H1 (cell line): ENCODE data around the gene GNAL. TPM values are rescaled to one million over a fixed set of nuclear protein-coding genes. Genes with fewer than 3 reads are reported as not detected.

Experiments used
- CTCF ChIA-PET: fragments of 300-600 bp; sonication (Branson Sonifier 250); formaldehyde crosslinking; loops from one replicate; lab custom pipeline; 2021; ENCODE audit not compliant: partially characterized antibody; lab: Charles Lee
- POLR2A ChIA-PET: fragments of 300-600 bp; sonication (Branson Sonifier 250); formaldehyde crosslinking; loops from one replicate; lab custom pipeline; 2021; ENCODE audit warnings: inconsistent platforms; ENCODE audit not compliant: partially characterized antibody; lab: Charles Lee
- DNase-seq, 2 experiments: peaks; one replicate each; pipeline versions ENCODE4 v3.0.0 to v3.0.0-alpha.2; 2010 to 2022; ENCODE audit warnings: low spot score in 2 of 2, low read depth in 1 of 2, mixed read lengths in 1 of 2
- FAIRE-seq: peaks from 2 replicates; lab custom pipeline; 2011; peaks lifted over from hg19 to GRCh38; lab: Jason Lieb, UNC
- H2AFZ ChIP-seq: 2 replicates; pipeline ENCODE4 v1.8.1; 2012; ENCODE audit warnings: low read length, inconsistent platforms
- H2AK5ac ChIP-seq: 2 replicates; pipeline ENCODE4 v1.6.1; 2013; ENCODE audit warnings: low read depth, low read length
- H2BK120ac ChIP-seq: replicated peaks from 2 replicates; pipeline ENCODE3; 2013; ENCODE audit warnings: low read depth, low read length, inconsistent platforms
- H2BK12ac ChIP-seq: 2 replicates; pipeline ENCODE4 v1.6.1; 2013; ENCODE audit warnings: low read depth, low read length
- H2BK15ac ChIP-seq: 2 replicates; pipeline ENCODE4 v1.6.1; 2013; ENCODE audit warnings: low read length
- H2BK20ac ChIP-seq: 2 replicates; pipeline ENCODE4 v1.6.1; 2013; ENCODE audit warnings: low read length
- H2BK5ac ChIP-seq: 2 replicates; pipeline ENCODE4 v1.6.1; 2013; ENCODE audit warnings: low read depth, low read length
- H3K14ac ChIP-seq: 2 replicates; pipeline ENCODE4 v1.6.1; 2013; ENCODE audit warnings: inconsistent platforms; ENCODE audit not compliant: insufficient read length
- H3K18ac ChIP-seq: 2 replicates; pipeline ENCODE4 v1.6.1; 2013; ENCODE audit warnings: low read length; ENCODE audit errors: extremely low read depth
- H3K23ac ChIP-seq: 2 replicates; pipeline ENCODE4 v1.6.1; 2013; ENCODE audit warnings: inconsistent platforms; ENCODE audit not compliant: insufficient read length
- H3K23me2 ChIP-seq: 2 replicates; pipeline ENCODE4 v1.6.1; 2013; ENCODE audit warnings: low read depth, low read length
- H3K27ac ChIP-seq: 2 replicates; pipeline ENCODE4 v1.6.1; 2011; ENCODE audit warnings: low read depth, low read length, inconsistent platforms
- H3K27me3 ChIP-seq, 4 experiments: replicated peaks in 1 of 4; 1 replicate in 1 of 4; 2 replicates in 3 of 4; pipeline versions ENCODE4 v1.6.1 to v1.8.1; 2011 to 2013; ENCODE audit warnings: low read length in 3 of 4, mild to moderate bottlenecking in 3 of 4, inconsistent platforms in 2 of 4, mixed read lengths in 2 of 4, moderate library complexity in 1 of 4; ENCODE audit not compliant: control insufficient read depth in 3 of 4, insufficient read depth in 3 of 4; ENCODE audit errors: extremely low read depth in 1 of 4
- H3K36me3 ChIP-seq, 4 experiments: 2 replicates each; pipeline versions ENCODE4 v1.6.1 to v1.8.1; 2011 to 2013; ENCODE audit warnings: mild to moderate bottlenecking in 4 of 4, low read length in 3 of 4, moderate library complexity in 2 of 4, control low read depth in 1 of 4, inconsistent platforms in 1 of 4; ENCODE audit not compliant: insufficient read depth in 4 of 4, control insufficient read depth in 2 of 4
- H3K4ac ChIP-seq: replicated peaks from 2 replicates; pipeline ENCODE3; 2013; ENCODE audit warnings: low read length, low read depth, mixed read lengths, inconsistent platforms; ENCODE audit not compliant: insufficient read length
- H3K4me1 ChIP-seq, 4 experiments: replicated peaks in 1 of 4; 1 replicate in 1 of 4; 2 replicates in 3 of 4; pipeline versions ENCODE4 v1.6.1 to v1.8.1; 2011 to 2013; ENCODE audit warnings: low read length in 3 of 4, inconsistent platforms in 2 of 4, mixed read lengths in 1 of 4; ENCODE audit not compliant: insufficient read depth in 4 of 4, control insufficient read depth in 3 of 4
- H3K4me2 ChIP-seq, 2 experiments: 2 replicates each; pipeline versions ENCODE4 v1.6.1 to v1.8.1; 2011 to 2013; ENCODE audit warnings: low read depth in 2 of 2, low read length in 2 of 2, control low read depth in 1 of 2, inconsistent platforms in 1 of 2, mild to moderate bottlenecking in 1 of 2; ENCODE audit not compliant: insufficient read depth in 1 of 2
- H3K4me3 ChIP-seq, 4 experiments: fragments of 200-600, 300-600 bp in 1 of 4; sonication (generic), shearing (Covaris generic), sonication (Bioruptor Twin) in 1 of 4; 2 replicates each; pipeline versions ENCODE4 v1.5.1 to v1.8.1; 2011 to 2016; ENCODE audit warnings: low read length in 4 of 4, low read depth in 3 of 4, control low read depth in 2 of 4, inconsistent platforms in 2 of 4, mild to moderate bottlenecking in 2 of 4, mixed read lengths in 1 of 4, moderate library complexity in 1 of 4; ENCODE audit not compliant: insufficient read depth in 2 of 4; ENCODE audit errors: extremely low read depth in 1 of 4
- H3K56ac ChIP-seq: replicated peaks from 2 replicates; pipeline ENCODE3; 2013; ENCODE audit warnings: low read depth, mild to moderate bottlenecking, mixed read lengths, low read length, inconsistent platforms; ENCODE audit not compliant: insufficient read length
- H3K79me1 ChIP-seq: 2 replicates; pipeline ENCODE4 v1.6.1; 2013; ENCODE audit warnings: low read depth, low read length, control low read depth
- H3K79me2 ChIP-seq, 2 experiments: 2 replicates each; pipeline versions ENCODE4 v1.6.1 to v1.8.1; 2012 to 2013; ENCODE audit warnings: low read length in 2 of 2, mild to moderate bottlenecking in 2 of 2, inconsistent platforms in 1 of 2; ENCODE audit not compliant: insufficient read depth in 2 of 2, control insufficient read depth in 1 of 2
- H3K9ac ChIP-seq, 4 experiments: replicated peaks in 1 of 4; 1 replicate in 1 of 4; 2 replicates in 3 of 4; pipeline versions ENCODE4 v1.6.1 to v1.8.1; 2011 to 2013; ENCODE audit warnings: low read depth in 3 of 4, low read length in 3 of 4, control low read depth in 2 of 4, mild to moderate bottlenecking in 2 of 4, moderate library complexity in 2 of 4, inconsistent platforms in 1 of 4; ENCODE audit errors: extremely low read depth in 1 of 4
- H3K9me3 ChIP-seq, 2 experiments: 2 replicates each; pipeline versions ENCODE4 v1.6.1 to v1.8.1; 2012 to 2013; ENCODE audit warnings: mild to moderate bottlenecking in 2 of 2, moderate library complexity in 2 of 2, control low read depth in 1 of 2, inconsistent platforms in 1 of 2, low read depth in 1 of 2, low read length in 1 of 2, mixed read lengths in 1 of 2; ENCODE audit not compliant: insufficient read depth in 2 of 2
- H4K20me1 ChIP-seq, 2 experiments: replicated peaks in 1 of 2; 2 replicates each; pipeline versions ENCODE3 to v1.8.1; 2011 to 2013; ENCODE audit warnings: inconsistent platforms in 2 of 2, low read length in 2 of 2, mild to moderate bottlenecking in 1 of 2; ENCODE audit not compliant: insufficient read depth in 2 of 2, control insufficient read depth in 1 of 2
- H4K5ac ChIP-seq: 2 replicates; pipeline ENCODE4 v1.6.1; 2013; ENCODE audit warnings: low read length, low read depth, mixed read lengths, inconsistent platforms; ENCODE audit not compliant: insufficient read length
- H4K8ac ChIP-seq: 2 replicates; pipeline ENCODE4 v1.8.0; 2013; ENCODE audit warnings: mild to moderate bottlenecking, moderate library complexity, low read length, inconsistent platforms; ENCODE audit not compliant: insufficient read depth; ENCODE audit errors: extremely low read depth
- H4K91ac ChIP-seq: replicated peaks from 2 replicates; pipeline ENCODE3; 2013; ENCODE audit warnings: low read length, mixed read lengths, inconsistent platforms; ENCODE audit not compliant: insufficient read length
- BCL11A ChIP-seq, 2 experiments: IDR thresholded peaks; one replicate each; pipeline ENCODE4 v1.6.1; 2011; ENCODE audit warnings: low read depth in 2 of 2, low read length in 2 of 2, mild to moderate bottlenecking in 2 of 2
- CHD1 ChIP-seq: IDR thresholded peaks from 2 replicates; pipeline ENCODE4 v1.6.1; 2012; ENCODE audit warnings: low read depth, low read length, improper control_type of control experiment
- CREB1 ChIP-seq: IDR thresholded peaks from 2 replicates; pipeline ENCODE4 v1.6.1; 2012; ENCODE audit warnings: inconsistent platforms
- CTBP2 ChIP-seq: IDR thresholded peaks from 2 replicates; pipeline ENCODE4 v1.7.0; 2011; ENCODE audit warnings: borderline replicate concordance, mild to moderate bottlenecking, moderate library complexity, mixed read lengths, low read length; ENCODE audit not compliant: insufficient read depth, insufficient read length
- E2F6 ChIP-seq: IDR thresholded peaks from 2 replicates; pipeline ENCODE4 v1.6.1; 2012; ENCODE audit warnings: inconsistent platforms
- GABPA ChIP-seq: IDR thresholded peaks from 2 replicates; pipeline ENCODE4 v1.6.1; 2011; ENCODE audit warnings: mild to moderate bottlenecking, low read length, moderate library complexity, borderline replicate concordance; ENCODE audit not compliant: insufficient read depth
- POLR2AphosphoS5 ChIP-seq: IDR thresholded peaks from 2 replicates; pipeline ENCODE4 v1.6.1; 2011; ENCODE audit warnings: low read depth, low read length
- SAP30 ChIP-seq: fragments of 300-600 bp; sonication (generic); IDR thresholded peaks from 2 replicates; pipeline ENCODE4 v1.7.1; 2012; ENCODE audit warnings: low read length, moderate library complexity, mild to moderate bottlenecking, inconsistent platforms; ENCODE audit not compliant: insufficient read depth, insufficient replicate concordance
- SP1 ChIP-seq: IDR thresholded peaks from 2 replicates; pipeline ENCODE4 v1.6.1; 2011; ENCODE audit warnings: low read depth, low read length
- SP2 ChIP-seq: IDR thresholded peaks from 2 replicates; pipeline ENCODE4 v1.6.1; 2012; ENCODE audit warnings: mild to moderate bottlenecking, low read length, inconsistent platforms
- TAF1 ChIP-seq: IDR thresholded peaks from 2 replicates; pipeline ENCODE4 v1.6.1; 2011; ENCODE audit warnings: mild to moderate bottlenecking, low read depth, low read length
- WGBS, 2 experiments: shearing (Covaris generic) in 1 of 2; methylation state at CpG; one replicate each; pipeline versions ENCODE4 v1.1.6 to v1.1.7; 2013 to 2015; ENCODE audit warnings: low lambda C conversion rate in 2 of 2, mixed read lengths in 2 of 2, inconsistent platforms in 1 of 2, low coverage in 1 of 2, missing lambda C conversion rate in 1 of 2; ENCODE audit not compliant: insufficient replicate concordance in 2 of 2, insufficient coverage in 1 of 2, insufficient read length in 1 of 2; ENCODE audit errors: extremely low coverage in 1 of 2, missing lambda C conversion rate in 1 of 2; 5-methylcytosine and 5-hydroxymethylcytosine counted together
- polyA plus RNA-seq, 7 experiments: library from polyadenylated mRNA; depleted of rRNA in 3 of 7; stranded (reverse) in 5 of 7; unstranded in 2 of 7; fragments of >200 nt in 5 of 7; fragments of 200-250 nt in 2 of 7; gene quantifications; 1 replicate in 5 of 7; 2 replicates in 1 of 7; 4 replicates in 1 of 7; pipeline versions ENCODE4 v1.2.1 to v1.2.3, GENCODE V29; 2011 to 2013; ENCODE audit warnings: missing spikeins in 2 of 7, mixed read lengths in 2 of 7
- total RNA-seq: library from RNA; stranded (reverse); fragmentation: NEBNext Ultra II Directional; extraction: Animal tissue kit (Norgen Biotek cat#: 25700); gene quantifications from 2 replicates; pipeline ENCODE4 v1.2.1, GENCODE V29; 2021

The GNAL gene
- total and polyA plus RNA-seq, 2 of the 8 experiments (the other 6 are each of a cell fraction or from before 2014, with no cell fraction given) = 13.2 to 18.3 TPM

- H3K23me2 ChIP-seq = peaks cover 10% of the 10 kb centered on the region; the same call in 1 of the 2 replicates
- H2BK12ac ChIP-seq = no peak overlapping the region
- DNase-seq = peak in 1 of 2 experiments; percentile 50
- no peaks in the 10 kb centered on the region for H3K79me1 ChIP-seq
- H3K9ac ChIP-seq = no peak overlapping the region; a peak in 1 of 7 replicates
- H3K36me3 ChIP-seq = no peaks in the 10 kb centered on the region
- no peak overlapping the region for H2AFZ ChIP-seq
- no peak overlapping the region for H3K14ac ChIP-seq
- H3K18ac ChIP-seq = no peak overlapping the region; the same call in 1 of the 2 replicates
- no peak overlapping the region for H4K8ac ChIP-seq
- H2BK120ac ChIP-seq = no peak overlapping the region
- peak; percentile 66 for FAIRE-seq
- ChIA-PET POLR2A (interaction anchor here (0.7 to 1.1 kb wide), 2 partner anchors 78 to 86 kb away, joined by 3 to 5 read pairs; no protein-coding TSS in a partner anchor), CTCF (interaction anchor here (0.7 to 1.4 kb wide), 3 partner anchors 81 to 175 kb away, joined by 3 read pairs; no protein-coding TSS in a partner anchor)
- no peak overlapping the region for H2AK5ac ChIP-seq
- H3K4me2 ChIP-seq = peak overlapping the region; percentile 71 to 94
- H3K9me3 ChIP-seq = no peaks in the 10 kb centered on the region
- 17% methylated on average over 19 of the region's 20 CpGs; no CpG with 5 or more reads in 1 of the 2 experiments for WGBS, 2 experiments
- H3K27ac ChIP-seq = no peak overlapping the region
- H3K4me3 ChIP-seq = peak overlapping the region; percentile 65 to 78 (median 74)
- no peaks in the 10 kb centered on the region for H3K27me3 ChIP-seq
- H2BK15ac ChIP-seq = no peak overlapping the region
- H4K20me1 ChIP-seq = no peaks in the 10 kb centered on the region
- H3K4ac ChIP-seq = no peak overlapping the region
- H3K4me1 ChIP-seq = peaks cover 3 to 21% (median 15%) of the 10 kb centered on the region in 4 experiments; a peak in 6 of 7 replicates
- peak overlapping the region; percentile 56 for H4K91ac ChIP-seq
- no peak overlapping the region for H2BK20ac ChIP-seq
- no peak overlapping the region for H3K56ac ChIP-seq
- no peaks in the 10 kb centered on the region for H3K79me2 ChIP-seq
- no peak overlapping the region for H4K5ac ChIP-seq
- H3K23ac ChIP-seq = no peak overlapping the region
- H2BK5ac ChIP-seq = 0 out of 2 replicates have a peak overlapping the region, but pooled peaks have one; percentile 2
- TF ChIP-seq TAF1 = no peak
- no peak for TF ChIP-seq SP1
- TF ChIP-seq POLR2AphosphoS5 = no peak
- TF ChIP-seq BCL11A (IDR thresholded peaks at IDR 0.05; ENCODE audit: low read depth in 2 of 2, low read length in 2 of 2) = no peak
- no peak for TF ChIP-seq E2F6
- TF ChIP-seq SP2 = no peak
- no peak for TF ChIP-seq CREB1
- no peak for TF ChIP-seq CHD1
- TF ChIP-seq CTBP2 = no peak
- no peak for TF ChIP-seq GABPA
- TF ChIP-seq SAP30 = no peak
These were observed 218.1 kb downstream of the GNAL start for GRCh38 chr18:11906926-11907874.
